ENCODE results near the gene ZMYM3.

- TF ChIP-seq CTCF (conservative IDR thresholded peaks at IDR 0.05; ENCODE audit: low read depth, low read length) (no peak), EZH2 (IDR thresholded peaks at IDR 0.05; ENCODE audit: borderline replicate concordance, low read depth, low read length, poor library complexity, severe bottlenecking) (no peak)
Observed at GRCh38 chrX:71236836-71237235, 17.1 kb downstream of the ZMYM3 start.
